ENCODE results near the gene RFX4.

- TF ChIP-seq TAF1 (IDR thresholded peaks at IDR 0.05; ENCODE audit: low read depth, low read length): no peak
- TF ChIP-seq POLR2A (IDR thresholded peaks at IDR 0.05; ENCODE audit: low read depth, low read length): no peak
- no peak for TF ChIP-seq POLR2AphosphoS5 (IDR thresholded peaks at IDR 0.05; ENCODE audit: low read depth, low read length)
These were observed 18.2 kb downstream of the RFX4 start for GRCh38 chr12:106601031-106601430.
